Umbilical cord (tissue), 2 donors: ENCODE results near the gene HDAC11. TPM values are rescaled to one million over a fixed set of nuclear protein-coding genes. Genes with fewer than 3 reads are reported as not detected.
A peak's percentile ranks its signal among the peaks of the same experiment; 100 is the strongest.
"Not testable (repeated sequence)": the region's sequence is repeated elsewhere in the genome, so short reads cannot be mapped to it uniquely, and the experiment has no call there.

Source experiments
- DNase-seq: peaks from one replicate; pipeline ENCODE4 v3.0.0-alpha.2; 2015; ENCODE audit warnings: low spot score
- total RNA-seq: library from RNA; depleted of rRNA; stranded (reverse); fragments of >200 nt; gene quantifications from one replicate; pipeline ENCODE4 v1.2.3, GENCODE V29; 2014; ENCODE audit warnings: low replicate concordance; ENCODE audit not compliant: insufficient read depth

HDAC11 gene
- total RNA-seq, 1 donor from 2014 or later: 7.9 TPM

DNA sequence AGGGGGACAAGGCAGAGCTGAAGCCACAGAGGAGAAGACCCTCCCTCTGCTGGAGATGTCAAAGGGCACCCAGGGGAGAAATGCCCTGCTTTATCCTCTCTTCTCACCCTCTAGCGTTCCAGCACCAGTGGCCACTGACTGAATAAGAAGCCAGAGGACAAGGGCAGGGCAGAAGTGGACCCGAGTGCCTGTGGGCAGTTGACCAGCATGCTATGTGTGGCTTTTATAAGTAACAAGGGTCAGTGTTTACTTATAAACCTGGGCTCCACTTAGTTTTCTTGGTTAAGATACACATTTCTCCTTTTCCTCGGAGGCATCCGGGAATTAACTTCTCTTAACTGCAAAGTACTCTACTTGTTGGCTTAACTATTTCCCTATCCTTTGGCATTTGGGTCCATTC is 13.3 kb upstream of the HDAC11 start:
- no peak for DNase-seq

DNA sequence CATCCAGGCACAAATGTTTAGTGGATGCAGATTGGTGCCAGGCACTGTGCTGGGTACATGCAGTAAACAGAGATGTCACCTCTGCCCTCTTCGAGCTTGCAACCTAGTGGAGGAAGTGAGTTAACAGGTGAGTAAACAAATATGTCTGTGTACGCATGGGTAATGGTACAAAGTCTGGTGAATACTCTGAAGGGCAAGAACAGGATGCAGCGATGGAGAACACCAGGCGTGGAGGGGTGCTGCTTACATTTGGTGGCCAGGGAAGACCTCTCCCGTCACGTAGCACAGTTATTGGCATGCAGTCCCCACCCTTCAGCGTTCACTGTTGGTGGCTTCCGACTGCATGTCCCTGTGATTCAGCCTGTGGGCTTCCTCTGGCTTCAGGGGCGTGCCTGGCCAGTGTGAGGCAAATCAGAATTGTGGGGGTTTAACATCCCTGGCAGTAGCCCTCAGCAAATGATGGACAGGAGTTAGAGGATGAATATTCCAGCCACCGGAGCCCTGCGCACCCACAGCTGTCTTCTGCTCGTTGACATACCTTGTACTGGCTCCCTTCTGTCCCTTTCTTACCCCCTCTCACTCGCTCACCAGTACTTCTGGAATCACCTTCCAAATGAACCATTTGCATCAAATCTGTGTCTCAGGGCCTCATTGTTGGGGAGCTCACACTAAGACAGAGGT is 9.1 kb upstream of the HDAC11 start:
- DNase-seq: no peak

DNA sequence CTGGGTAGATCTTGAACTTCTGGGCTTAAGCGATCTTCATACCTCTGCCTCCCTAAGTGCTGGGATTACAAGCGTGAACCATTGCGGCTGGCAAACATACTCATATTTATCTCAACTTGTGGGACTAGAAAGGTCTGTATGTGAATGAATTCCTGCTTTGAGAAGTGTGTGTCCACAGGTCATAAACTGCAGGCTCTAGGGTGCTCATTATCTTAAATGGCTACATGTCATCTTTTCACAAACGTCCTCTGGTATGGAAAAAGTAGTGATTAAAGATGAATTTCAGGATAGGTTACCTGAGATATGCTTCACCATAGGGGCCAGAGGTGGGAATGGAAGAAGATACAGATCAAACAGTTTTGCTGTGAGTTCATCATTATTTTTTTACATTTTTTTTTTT is 7.8 kb upstream of the HDAC11 start:
- DNase-seq: no peak

DNA sequence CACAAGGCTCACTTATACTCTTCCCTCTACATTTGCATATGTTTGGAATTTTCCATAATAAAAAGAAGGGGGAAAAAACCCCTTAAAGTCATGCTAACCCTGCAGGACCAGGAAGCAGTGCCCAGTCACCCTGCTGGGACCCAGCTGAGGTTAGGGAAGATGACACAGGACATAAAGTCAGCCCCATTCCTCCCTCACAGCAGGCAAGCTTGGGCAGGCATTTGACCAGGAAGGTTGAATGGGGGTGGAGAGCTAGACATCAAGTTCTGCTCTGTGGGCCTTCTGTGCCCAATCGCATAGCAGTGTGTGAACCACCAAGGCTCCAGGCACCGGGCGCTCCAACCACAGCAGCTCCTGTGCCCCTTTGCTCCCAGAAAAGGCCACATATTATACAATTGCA is 7.1 kb upstream of the HDAC11 start:
- no peak for DNase-seq

DNA sequence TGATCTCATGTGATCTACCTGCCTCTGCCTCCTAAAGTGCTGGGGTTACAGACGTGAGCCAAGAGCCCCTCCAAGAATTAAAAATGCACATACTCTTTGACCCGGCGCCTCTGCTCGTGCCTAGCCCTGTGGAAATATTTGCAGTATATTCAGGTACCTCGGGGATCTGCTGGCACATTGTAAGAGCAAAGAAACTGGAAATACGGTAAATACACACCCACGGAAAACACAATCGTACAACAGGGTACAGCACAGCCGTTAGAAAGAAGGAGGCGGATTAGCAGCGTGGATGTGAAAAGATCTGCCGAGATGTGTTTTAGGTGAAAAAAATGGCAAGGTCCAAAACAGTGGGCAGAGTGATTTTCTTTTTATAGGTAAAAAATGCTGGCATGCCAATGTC is 6.1 kb upstream of the HDAC11 start:
- no peak for DNase-seq

DNA sequence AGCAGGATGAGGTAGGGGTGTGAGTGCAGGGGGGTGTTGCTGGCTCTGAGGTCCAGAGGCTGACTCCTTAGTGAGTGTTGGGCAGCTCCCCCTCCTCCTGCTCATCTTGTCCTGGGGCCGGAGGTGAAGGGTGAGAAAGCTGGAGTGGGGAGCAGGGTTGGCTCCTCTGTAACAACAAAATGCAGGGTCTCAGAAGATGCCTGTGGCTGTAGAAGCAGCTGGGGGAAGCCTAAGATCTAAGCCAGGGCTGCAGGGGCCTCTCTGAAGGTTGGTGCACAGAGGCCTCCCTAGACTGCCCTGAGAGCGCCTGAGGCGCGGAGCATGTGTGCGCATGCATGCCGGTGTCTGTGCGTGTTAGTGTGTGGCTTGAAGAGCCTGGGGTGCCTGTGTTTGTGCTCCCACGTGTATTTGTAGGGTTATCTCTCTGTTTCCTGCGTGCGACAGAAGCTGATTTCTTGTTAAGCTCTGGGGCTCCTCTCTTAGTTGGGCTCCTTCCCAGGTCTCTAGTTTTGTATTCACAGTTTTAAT is 5.3 kb upstream of the HDAC11 start:
- peak; percentile 63 for DNase-seq

DNA sequence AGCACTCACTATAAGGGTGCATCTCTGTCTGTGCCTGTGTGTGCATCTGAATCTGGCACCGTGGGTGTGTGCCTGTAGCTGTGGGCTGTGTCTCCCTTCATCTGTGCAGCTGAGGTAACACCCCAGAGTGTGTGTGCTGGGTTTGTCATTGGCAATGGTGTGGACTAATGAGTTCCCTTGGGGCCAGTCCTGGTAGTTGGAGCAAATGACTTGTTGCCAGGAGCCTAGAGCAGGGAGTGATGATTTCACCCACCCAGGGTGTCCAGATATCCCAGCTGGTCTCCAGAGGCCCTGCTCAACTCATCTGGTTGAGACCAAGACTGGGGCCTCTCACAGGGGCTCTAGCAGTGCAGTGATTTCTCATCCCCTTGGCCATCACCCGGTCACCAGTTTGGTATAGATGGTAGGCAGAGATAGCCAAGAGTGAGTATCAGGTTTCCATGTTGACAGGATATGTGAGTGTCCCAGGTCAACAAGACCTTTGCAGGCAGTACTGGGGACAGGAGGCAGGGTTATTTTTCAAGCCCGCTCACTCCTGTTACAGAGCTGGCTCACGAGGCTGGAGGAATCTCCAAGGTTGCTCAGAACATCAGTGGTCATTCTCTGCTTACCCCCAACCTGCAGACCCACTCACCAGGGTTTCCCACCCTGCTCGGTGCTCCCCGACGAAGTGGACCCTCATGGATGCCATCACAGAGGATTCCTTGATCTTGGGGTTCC is 4.1 kb upstream of the HDAC11 start:
- no peak for DNase-seq

DNA sequence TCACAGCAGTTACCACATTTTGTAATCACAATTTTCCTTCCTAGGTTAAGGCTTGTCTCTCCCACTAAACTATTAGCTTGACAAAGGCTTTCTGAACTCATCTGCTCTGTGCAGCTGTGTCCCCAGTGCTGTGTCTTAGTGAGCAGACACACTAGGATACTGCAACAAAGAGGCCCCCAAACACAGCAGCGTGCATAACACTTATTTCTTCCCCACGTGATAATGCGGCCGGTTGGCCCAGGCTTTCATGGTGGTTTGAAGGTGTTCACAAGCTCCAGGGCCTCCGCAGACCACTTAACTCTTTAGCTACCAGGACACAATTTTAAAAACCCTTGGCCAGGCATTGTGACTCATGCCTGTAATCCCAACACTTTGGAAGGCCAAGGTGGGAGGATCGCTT is 2.2 kb upstream of the HDAC11 start:
- DNase-seq: no peak

DNA sequence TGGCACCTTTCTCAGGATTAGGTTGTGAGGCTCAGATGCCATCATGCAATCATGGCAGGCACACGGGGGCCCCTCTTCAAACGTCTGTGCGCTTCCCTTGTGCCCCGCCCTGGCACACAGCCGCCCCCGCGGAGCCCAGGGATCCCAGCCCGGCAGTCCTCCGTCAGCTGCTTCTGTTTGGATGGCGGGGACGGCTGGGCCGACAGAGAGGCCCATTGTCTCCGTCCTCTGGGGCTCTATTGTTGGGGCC is 849 bp upstream of the HDAC11 start:
- no peak for DNase-seq

DNA sequence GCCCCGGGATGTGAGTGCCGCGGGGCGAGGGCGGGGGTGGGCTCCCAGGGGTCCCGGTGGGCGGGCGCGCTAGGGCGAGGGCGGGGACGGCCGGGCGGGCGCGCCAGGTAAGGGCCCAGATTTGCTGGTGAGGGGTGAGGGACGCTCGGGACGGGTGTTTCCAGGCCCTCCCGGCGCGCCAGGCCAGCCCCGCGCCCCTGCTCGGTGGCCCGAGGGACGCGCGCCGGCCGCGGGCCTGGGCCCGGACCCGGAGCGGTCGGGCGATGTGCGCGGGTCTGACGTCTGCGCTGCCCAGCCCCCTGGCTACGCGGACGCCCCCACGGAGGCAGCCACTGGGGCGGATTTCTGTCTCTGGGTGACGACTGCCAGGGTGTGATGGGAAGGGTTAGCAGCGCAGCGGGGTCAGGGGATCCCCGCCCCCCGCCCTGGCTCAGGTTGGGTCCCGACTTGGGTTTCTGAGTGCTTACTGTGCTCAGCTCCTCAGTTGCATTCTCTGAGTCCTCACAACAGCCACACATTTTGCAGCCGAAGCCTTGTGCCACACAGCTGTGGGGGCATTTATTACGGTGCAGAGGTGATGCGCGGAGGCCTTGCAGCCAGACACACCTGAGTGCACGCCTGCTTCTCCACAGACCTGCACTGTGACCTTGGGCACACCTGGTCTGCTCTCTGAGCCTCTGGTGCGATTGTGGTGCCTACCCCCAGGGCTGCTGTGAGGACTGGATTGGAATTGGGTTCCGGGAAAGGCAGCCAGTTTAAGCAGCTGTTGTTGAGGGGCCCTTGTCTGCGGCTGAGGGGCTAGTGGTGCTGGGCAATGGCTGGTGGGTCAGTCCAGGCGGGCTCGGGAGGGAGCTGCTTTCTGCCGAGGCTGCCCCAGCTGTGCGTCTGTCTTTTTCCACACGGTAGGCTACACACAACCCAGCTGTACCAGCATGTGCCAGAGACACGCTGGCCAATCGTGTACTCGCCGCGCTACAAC is 523 bp downstream of the HDAC11 start:
- peak; percentile 48 for DNase-seq

DNA sequence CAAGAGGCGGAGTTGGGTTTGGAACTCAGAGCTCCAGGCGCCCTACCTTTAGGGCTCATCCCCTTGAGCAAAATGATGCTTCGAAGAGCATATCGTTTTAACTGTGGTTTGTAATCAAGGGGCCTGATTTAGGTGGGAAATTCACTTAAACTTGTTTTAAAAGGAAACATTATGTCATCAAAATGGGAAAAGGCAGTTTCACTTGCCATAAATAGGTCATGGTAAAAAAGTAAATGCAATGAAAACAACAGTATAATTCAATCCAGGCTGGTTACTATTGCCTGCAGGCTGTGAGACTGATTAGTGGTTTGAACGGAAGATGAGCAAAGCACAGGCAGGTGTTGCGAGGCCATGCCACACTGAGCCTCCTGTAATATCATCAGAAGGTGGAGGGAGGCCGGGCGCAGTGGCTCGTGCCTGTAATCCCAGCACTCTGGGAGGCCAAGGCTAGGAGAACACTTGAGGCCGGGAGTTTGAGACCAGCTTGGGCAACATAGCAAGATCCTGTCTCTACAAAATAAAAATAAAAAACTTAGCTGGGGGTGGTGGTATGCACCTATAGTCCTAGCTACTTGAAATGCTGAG is 2.1 kb downstream of the HDAC11 start:
- DNase-seq: no peak

DNA sequence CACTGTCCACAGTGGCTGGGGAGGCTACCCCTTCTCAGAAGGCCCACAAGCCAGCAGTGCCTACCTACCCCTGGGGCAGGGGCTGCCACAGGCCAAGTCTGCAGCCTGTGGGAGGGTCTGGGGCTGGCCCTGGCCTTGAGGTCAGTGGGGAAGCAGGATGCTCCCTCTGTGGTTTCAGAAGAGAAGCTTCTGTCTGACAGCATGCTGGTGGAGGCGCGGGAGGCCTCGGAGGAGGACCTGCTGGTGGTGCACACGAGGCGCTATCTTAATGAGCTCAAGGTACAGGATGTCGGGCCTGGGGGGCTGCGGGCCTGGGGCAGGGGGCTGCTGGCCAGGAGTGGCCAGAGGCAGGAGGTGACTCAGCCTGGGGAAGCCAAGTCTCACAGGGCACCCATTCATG is 3.2 kb downstream of the HDAC11 start:
- DNase-seq: no peak

DNA sequence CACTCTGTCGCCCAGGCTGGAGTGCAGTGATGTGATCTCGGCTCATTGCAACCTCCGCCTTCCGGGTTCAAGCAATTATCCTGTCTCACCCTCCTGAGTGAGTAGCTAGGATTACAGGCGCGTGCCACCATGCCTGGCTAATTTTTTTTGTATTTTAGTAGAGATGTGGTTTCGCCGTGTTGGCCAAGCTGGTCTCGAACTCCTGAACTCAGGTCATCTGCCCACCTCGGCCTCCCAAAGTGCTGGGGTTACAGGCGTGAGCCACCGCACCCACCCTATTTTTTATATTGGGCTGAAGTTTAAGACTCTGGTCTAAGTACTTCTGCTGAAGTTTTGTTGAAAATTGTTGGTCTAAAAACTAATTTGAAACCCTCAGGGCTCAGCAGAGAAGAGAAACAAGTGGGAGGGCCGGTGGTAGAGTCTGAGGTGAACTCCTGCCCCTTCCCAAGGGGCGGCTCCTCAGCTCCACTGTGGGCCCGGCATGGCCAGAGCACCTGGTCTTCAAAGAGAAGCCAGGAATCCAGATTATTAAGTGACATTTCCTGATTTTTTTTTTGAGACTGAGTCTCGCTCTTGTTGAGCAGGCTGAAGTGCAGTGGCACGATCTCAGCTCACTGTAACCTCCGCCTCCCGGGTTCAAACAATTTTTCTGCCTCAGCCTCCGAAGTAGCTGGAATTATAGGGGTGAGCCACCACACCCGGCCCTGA is 4.0 kb downstream of the HDAC11 start:
- no peak for DNase-seq

DNA sequence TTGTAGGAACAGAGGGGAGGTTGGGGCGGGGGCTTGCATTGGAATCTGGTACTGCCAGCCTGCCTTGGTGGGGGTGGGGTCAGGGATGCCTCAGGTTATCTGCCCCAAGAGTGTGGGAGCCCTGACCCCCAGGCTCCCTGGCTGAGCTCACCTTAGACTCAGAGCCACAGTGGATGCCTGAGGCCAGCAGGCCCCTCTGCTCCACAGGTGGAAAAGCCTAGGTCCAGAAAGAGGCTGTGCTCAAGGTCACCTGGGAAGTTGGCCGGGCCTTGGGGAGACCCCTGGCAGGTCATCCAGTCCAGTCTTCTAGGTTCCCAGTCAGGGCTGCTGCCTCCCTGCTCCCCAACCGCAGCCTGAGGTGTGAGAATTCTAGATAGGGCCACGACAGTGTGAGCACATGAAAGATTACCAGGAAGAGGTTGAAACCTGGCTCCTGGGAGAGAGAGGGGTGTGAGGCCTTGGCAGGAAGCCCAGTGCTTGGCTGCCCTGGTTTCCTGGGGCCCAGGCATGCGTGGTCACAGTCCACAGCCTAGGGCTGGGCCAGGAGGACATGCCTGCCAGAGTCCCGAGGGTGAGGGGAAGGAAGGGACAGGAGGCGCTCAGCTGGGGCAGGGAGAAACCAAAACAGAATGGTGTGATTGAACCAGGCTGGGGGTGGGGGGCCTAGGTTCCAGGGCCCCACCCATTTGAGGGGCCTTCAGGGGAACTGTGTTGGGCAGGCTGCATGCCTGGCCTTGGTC is 4.9 kb downstream of the HDAC11 start:
- DNase-seq: peak; percentile 82

DNA sequence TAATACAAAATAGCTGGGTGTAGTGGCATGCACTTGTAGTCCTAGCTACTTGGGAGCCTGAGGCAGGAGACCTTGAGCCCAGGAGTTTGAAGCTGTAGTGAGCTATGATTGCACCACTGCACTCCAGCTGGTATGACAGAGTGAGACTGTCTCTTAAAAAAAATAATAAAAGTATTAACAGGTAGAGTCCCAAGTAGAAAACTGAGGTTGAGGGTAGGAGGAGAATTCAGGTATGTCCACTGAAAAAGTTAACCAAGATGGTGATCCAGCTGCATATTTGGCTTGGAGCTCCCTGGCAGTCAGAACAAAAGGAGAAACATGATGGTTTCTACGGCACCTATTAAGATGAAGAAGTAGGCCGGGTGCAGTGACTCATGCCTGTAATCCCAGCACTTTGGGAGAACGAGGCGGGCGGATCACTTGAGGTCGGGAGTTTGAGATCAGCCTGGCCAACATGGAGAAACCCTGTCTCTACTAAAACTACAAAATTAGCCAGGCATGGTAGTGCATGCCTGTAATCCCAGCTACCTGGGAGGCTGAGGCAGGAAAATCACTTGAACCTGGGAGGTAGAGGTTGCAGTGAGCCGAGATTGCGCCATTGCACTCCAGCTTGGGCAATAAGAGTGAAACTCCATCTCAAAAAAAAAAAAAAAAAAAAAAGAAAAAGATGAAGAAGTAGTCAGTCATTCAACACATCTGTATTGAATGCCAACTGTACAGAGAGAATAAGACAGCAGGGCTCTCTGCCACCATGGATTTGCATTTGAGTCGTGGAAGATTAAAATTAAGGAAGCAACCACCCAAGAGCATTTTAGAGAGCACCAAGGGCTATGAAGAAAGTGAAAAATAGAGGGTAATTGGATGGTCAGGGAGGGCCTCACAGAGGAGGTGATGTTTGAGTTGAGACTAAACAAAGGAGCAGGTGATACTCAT is 5.8 kb downstream of the HDAC11 start:
- DNase-seq: not testable (repeated sequence)

DNA sequence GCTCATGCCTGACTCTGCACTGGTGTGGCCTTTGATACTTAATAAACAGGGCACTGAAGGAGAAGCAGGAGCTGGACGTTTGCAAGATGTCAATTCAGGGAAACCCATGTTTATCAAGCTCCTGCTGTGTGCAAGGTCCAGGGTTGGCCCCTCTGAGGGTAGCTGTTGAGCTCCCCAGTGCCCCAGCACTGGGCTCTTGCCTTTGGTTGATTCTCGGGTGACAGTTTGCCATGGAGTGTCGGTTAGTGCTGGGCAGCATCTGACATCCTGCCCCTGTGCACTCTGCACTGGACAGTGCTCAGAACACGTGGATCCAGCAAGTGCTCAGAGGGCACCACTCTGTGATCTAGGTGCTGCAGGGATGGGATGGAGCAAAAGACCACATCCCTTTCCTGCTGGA is 7.3 kb downstream of the HDAC11 start:
- DNase-seq: no peak

DNA sequence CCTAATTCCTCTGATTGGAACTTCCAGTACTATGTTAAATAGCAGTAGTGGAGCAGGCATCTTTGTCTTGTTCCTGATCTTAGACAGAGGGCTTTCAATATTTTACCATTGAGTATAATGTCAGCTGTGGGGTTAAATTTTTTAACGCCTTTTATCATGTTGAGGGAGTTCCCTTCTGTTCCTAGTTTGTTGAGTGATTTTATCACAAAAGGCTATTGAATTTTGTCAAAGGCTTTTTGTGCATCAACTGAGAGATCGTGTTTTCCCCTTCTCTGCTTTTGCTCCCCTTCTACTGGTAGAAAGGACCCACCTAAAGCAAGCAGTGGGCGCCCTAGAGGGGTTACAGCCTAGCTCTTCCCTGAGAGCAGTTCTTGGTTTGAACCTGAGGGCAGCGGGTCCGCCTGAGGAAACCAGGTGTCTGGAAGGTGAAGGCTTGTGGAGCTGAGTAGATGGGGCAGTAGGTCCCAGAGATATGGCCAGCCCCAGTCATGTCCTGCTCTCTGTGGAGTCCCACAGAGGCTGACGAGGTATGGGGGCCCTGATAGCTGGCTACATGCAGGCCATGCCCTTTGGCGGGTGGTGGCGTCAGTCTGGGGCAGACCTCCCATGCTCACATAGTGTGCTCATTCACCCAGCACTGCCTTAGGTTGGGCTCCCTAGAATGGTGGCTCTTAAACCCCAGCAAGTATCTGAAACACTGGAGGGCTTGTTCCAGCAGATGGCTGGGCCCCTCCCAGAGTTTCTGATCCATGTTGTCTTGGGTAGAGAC is 11.3 kb downstream of the HDAC11 start:
- DNase-seq: no peak

DNA sequence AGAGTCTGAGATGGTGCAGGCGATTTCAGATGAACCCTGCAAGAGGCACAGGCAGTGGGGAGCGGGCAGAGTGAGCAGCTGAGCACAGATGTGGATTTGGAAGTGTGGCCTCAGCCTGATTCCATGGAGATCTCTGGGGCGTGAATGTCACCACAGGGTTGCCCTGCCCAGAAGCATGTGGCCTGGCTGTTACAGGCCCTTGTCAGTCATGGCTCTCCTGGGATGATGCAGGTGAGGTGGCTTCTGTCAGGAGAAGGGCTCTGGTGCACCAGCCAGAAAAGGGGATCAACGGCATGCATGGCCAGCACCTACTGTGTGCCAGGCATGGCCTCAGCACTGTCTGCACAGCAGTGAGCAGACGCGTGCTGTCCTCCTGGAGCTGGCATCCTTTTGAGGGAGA is 11.9 kb downstream of the HDAC11 start:
- DNase-seq: no peak
